ENCODE measurements around the gene COBL. TPM values are rescaled to one million over a fixed set of nuclear protein-coding genes. Genes with fewer than 3 reads are reported as not detected.

COBL gene
- total and polyA plus RNA-seq, 10 of the 15 experiments (the other 5 are each of a cell fraction or from before 2014, with no cell fraction given) = 0.21 TPM; not detected in 9

DNA sequence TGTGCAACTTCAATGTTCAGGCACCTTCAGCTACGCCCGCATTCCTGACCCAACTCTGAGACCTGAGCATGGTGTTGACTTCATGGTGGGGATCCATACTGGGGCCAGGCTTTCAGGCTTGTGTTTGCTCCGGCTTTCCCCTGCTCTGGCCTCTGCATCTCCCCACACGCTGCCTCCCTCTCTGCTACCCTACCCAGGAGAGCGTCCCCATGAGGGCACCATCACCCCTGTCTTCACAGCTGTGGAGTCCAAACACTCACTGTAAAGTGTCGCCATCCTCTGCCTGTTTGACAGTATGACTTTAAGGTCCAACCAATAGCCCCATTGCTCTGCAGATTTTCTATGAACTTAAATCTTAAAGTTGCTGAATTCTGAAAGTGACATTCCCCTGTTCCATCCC lies 334.9 kb downstream of the COBL start:
- ATAC-seq = no peak
- H3K27ac ChIP-seq (ENCODE audit: control insufficient read depth, insufficient read depth) = no peak overlapping the region
- in situ Hi-C loops (cut with MboI) (no loop called here), intact Hi-C loops (cut with micrococcal nuclease; ENCODE audit: unreplicated experiment) (no loop called here)
- DNase-seq (ENCODE audit: low read depth, low spot score) = no peak
- ChIA-PET CTCF (no interaction called here), POLR2A (no interaction called here), RAD21 (ENCODE audit: unreplicated experiment) (no interaction called here), SMC1A (ENCODE audit: uncharacterized antibody, unreplicated experiment) (no interaction called here)
- H4K20me1 ChIP-seq (ENCODE audit: control insufficient read depth, insufficient read depth) = no peaks in the 10 kb centered on the region
- H3K4me1 ChIP-seq (ENCODE audit: control insufficient read depth, insufficient read depth, low read length) = no peaks in the 10 kb centered on the region
- H3K9ac ChIP-seq (ENCODE audit: control insufficient read depth, insufficient read depth, low read length) = no peak overlapping the region
- no peak overlapping the region for H3K4me3 ChIP-seq
- H3K4me2 ChIP-seq (ENCODE audit: control insufficient read depth, insufficient read depth) = no peak overlapping the region
- no peaks in the 10 kb centered on the region for H3K36me3 ChIP-seq (ENCODE audit: control insufficient read depth in 2 of 2, insufficient read depth in 2 of 2, low read length in 1 of 2)
- TF ChIP-seq, protein P1, sequence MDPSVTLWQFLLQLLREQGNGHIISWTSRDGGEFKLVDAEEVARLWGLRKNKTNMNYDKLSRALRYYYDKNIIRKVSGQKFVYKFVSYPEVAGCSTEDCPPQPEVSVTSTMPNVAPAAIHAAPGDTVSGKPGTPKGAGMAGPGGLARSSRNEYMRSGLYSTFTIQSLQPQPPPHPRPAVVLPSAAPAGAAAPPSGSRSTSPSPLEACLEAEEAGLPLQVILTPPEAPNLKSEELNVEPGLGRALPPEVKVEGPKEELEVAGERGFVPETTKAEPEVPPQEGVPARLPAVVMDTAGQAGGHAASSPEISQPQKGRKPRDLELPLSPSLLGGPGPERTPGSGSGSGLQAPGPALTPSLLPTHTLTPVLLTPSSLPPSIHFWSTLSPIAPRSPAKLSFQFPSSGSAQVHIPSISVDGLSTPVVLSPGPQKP (IDR thresholded peaks at IDR 0.05; ENCODE audit: low read depth, low read length) = no peak
- TF ChIP-seq, protein P2, sequence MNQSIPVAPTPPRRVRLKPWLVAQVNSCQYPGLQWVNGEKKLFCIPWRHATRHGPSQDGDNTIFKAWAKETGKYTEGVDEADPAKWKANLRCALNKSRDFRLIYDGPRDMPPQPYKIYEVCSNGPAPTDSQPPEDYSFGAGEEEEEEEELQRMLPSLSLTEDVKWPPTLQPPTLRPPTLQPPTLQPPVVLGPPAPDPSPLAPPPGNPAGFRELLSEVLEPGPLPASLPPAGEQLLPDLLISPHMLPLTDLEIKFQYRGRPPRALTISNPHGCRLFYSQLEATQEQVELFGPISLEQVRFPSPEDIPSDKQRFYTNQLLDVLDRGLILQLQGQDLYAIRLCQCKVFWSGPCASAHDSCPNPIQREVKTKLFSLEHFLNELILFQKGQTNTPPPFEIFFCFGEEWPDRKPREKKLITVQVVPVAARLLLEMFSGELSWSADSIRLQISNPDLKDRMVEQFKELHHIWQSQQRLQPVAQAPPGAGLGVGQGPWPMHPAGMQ (IDR thresholded peaks at IDR 0.05; ENCODE audit: borderline replicate concordance) = no peak
- H3K9me3 ChIP-seq (replicated peaks; ENCODE audit: control insufficient read depth, insufficient read depth, low read length) = no peaks in the 10 kb centered on the region
- no TSS peak for BruUV-seq (replicated peaks)
- no peak overlapping the region for H2AFZ ChIP-seq (ENCODE audit: control insufficient read depth, low read depth, low read length)
- H3K27me3 ChIP-seq (replicated peaks in 1 of 2; ENCODE audit: control insufficient read depth in 2 of 2, insufficient read depth in 2 of 2, low read length in 1 of 2) = no peaks in the 10 kb centered on the region
- FAIRE-seq = no peak
- H3K79me2 ChIP-seq (ENCODE audit: control insufficient read depth, insufficient read depth, low read length) = no peaks in the 10 kb centered on the region
- WGBS (ENCODE audit: insufficient coverage, insufficient replicate concordance, low lambda C conversion rate, missing lambda C conversion rate) = 30% methylated on average over 6 of the region's 6 CpGs

DNA sequence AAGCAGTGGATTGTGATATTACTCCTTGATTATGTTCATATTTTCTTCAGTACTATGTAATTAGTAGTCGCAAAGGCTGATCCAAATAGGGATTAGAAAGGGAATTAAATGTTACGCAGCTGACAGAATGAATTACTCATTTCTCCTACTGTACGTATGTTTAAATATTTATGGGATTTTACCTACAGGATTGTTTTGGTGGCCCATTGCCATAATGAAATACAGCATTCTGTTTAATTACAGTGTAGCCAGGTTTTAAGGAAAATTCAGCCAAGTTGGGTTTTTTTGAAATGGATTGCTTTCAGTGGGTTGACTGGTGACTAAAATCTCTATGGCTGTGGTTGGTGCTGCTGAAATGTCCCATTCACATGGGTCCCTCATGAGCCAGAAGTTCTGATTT lies 336.2 kb downstream of the COBL start:
- no peaks in the 10 kb centered on the region for H4K20me1 ChIP-seq (ENCODE audit: control insufficient read depth, insufficient read depth)
- no peaks in the 10 kb centered on the region for H3K36me3 ChIP-seq (ENCODE audit: control insufficient read depth in 2 of 2, insufficient read depth in 2 of 2, low read length in 1 of 2)
- no peaks in the 10 kb centered on the region for H3K9me3 ChIP-seq (replicated peaks; ENCODE audit: control insufficient read depth, insufficient read depth, low read length)
- ATAC-seq = no peak
- intact Hi-C loops (cut with micrococcal nuclease; ENCODE audit: unreplicated experiment) = no loop called here
- in situ Hi-C loops (cut with MboI) = no loop called here
- H3K4me3 ChIP-seq = no peak overlapping the region
- ChIA-PET RAD21 (ENCODE audit: unreplicated experiment) (no interaction called here), CTCF (no interaction called here), SMC1A (ENCODE audit: uncharacterized antibody, unreplicated experiment) (no interaction called here), POLR2A (no interaction called here)
- H2AFZ ChIP-seq (ENCODE audit: control insufficient read depth, low read depth, low read length) = no peak overlapping the region
- H3K27ac ChIP-seq (ENCODE audit: control insufficient read depth, insufficient read depth) = no peak overlapping the region
- FAIRE-seq = no peak
- no TSS peak for BruUV-seq (replicated peaks)
- no peaks in the 10 kb centered on the region for H3K4me1 ChIP-seq (ENCODE audit: control insufficient read depth, insufficient read depth, low read length)
- no peak for DNase-seq (ENCODE audit: low read depth, low spot score)
- no peaks in the 10 kb centered on the region for H3K27me3 ChIP-seq (replicated peaks in 1 of 2; ENCODE audit: control insufficient read depth in 2 of 2, insufficient read depth in 2 of 2, low read length in 1 of 2)
- no peaks in the 10 kb centered on the region for H3K79me2 ChIP-seq (ENCODE audit: control insufficient read depth, insufficient read depth, low read length)
- 59% methylated on average over 3 of the region's 3 CpGs for WGBS (ENCODE audit: insufficient coverage, insufficient replicate concordance, low lambda C conversion rate, missing lambda C conversion rate)
- H3K9ac ChIP-seq (ENCODE audit: control insufficient read depth, insufficient read depth, low read length) = no peak overlapping the region
- no peak overlapping the region for H3K4me2 ChIP-seq (ENCODE audit: control insufficient read depth, insufficient read depth)
- TF ChIP-seq, protein P3, sequence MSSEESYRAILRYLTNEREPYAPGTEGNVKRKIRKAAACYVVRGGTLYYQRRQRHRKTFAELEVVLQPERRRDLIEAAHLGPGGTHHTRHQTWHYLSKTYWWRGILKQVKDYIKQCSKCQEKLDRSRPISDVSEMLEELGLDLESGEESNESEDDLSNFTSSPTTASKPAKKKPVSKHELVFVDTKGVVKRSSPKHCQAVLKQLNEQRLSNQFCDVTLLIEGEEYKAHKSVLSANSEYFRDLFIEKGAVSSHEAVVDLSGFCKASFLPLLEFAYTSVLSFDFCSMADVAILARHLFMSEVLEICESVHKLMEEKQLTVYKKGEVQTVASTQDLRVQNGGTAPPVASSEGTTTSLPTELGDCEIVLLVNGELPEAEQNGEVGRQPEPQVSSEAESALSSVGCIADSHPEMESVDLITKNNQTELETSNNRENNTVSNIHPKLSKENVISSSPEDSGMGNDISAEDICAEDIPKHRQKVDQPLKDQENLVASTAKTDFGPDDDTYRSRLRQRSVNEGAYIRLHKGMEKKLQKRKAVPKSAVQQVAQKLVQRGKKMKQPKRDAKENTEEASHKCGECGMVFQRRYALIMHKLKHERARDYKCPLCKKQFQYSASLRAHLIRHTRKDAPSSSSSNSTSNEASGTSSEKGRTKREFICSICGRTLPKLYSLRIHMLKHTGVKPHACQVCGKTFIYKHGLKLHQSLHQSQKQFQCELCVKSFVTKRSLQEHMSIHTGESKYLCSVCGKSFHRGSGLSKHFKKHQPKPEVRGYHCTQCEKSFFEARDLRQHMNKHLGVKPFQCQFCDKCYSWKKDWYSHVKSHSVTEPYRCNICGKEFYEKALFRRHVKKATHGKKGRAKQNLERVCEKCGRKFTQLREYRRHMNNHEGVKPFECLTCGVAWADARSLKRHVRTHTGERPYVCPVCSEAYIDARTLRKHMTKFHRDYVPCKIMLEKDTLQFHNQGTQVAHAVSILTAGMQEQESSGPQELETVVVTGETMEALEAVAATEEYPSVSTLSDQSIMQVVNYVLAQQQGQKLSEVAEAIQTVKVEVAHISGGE (CRISPR knock-in tag; IDR thresholded peaks at IDR 0.05) = no peak
- TF ChIP-seq CBX3 (IDR thresholded peaks at IDR 0.05; ENCODE audit: borderline replicate concordance, low read depth) (no peak), CHD4 (IDR thresholded peaks at IDR 0.05) (no peak), CEBPB (IDR thresholded peaks at IDR 0.05; ENCODE audit: borderline replicate concordance in 1 of 2, low read depth in 2 of 2, low read length in 2 of 2) (no peak), PAX5 (IDR thresholded peaks at IDR 0.05; ENCODE audit: borderline replicate concordance, low read depth, low read length) (no peak), SMARCA5 (IDR thresholded peaks at IDR 0.05) (no peak)
- TF ChIP-seq, protein P4, sequence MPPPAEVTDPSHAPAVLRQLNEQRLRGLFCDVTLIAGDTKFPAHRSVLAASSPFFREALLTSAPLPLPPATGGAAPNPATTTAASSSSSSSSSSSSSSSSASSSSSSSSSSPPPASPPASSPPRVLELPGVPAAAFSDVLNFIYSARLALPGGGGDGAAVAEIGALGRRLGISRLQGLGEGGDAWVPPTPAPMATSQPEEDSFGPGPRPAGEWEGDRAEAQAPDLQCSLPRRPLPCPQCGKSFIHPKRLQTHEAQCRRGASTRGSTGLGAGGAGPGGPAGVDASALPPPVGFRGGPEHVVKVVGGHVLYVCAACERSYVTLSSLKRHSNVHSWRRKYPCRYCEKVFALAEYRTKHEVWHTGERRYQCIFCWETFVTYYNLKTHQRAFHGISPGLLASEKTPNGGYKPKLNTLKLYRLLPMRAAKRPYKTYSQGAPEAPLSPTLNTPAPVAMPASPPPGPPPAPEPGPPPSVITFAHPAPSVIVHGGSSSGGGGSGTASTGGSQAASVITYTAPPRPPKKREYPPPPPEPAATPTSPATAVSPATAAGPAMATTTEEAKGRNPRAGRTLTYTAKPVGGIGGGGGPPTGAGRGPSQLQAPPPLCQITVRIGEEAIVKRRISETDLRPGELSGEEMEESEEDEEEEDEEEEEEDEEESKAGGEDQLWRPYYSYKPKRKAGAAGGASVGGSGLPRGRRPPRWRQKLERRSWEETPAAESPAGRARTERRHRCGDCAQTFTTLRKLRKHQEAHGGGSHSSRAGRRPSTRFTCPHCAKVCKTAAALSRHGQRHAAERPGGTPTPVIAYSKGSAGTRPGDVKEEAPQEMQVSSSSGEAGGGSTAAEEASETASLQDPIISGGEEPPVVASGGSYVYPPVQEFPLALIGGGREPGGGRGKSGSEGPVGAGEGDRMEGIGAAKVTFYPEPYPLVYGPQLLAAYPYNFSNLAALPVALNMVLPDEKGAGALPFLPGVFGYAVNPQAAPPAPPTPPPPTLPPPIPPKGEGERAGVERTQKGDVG (CRISPR knock-in tag; IDR thresholded peaks at IDR 0.05) = no peak

All from GM12878 (cell line).